B cell (primary cell): ENCODE measurements around the gene JAK2. TPM values are rescaled to one million over a fixed set of nuclear protein-coding genes. Genes with fewer than 3 reads are reported as not detected.
"Not testable (repeated sequence)": the region's sequence is repeated elsewhere in the genome, so short reads cannot be mapped to it uniquely, and the experiment has no call there.

ENCODE experiments used
- ATAC-seq: fragments of 200-7000 bp; cut with Tn5 transposase; one replicate; pipeline ENCODE4 v1.10.0; 2021; ENCODE audit warnings: low read depth, mild to moderate bottlenecking, moderate number of reproducible peaks, moderate library complexity
- CTCF ChIA-PET: fragments of 350-600 bp; sonication (Branson Sonifier 250); formaldehyde crosslinking; loops from one replicate; lab custom pipeline; 2021; ENCODE audit warnings: antibody characterized with exemption, inconsistent platforms; lab: Charles Lee
- POLR2A ChIA-PET: fragments of 350-600 bp; sonication (Branson Sonifier 250); formaldehyde crosslinking; loops from one replicate; lab custom pipeline; 2021; ENCODE audit warnings: antibody characterized with exemption; lab: Charles Lee
- DNase-seq: peaks from one replicate; pipeline ENCODE4 v3.0.0; 2013
- H2AFZ ChIP-seq: 2 replicates; pipeline ENCODE4 v1.6.1; 2012; ENCODE audit warnings: mild to moderate bottlenecking, low read depth, low read length; ENCODE audit not compliant: insufficient read depth, poor library complexity, severe bottlenecking
- H3K27ac ChIP-seq, 2 donors: 1 replicate in 1 of 2; 2 replicates in 1 of 2; pipeline ENCODE4 v1.5.1; 2012 to 2013; ENCODE audit warnings: low read length in 2 of 2, mild to moderate bottlenecking in 2 of 2, moderate library complexity in 1 of 2
- H3K27me3 ChIP-seq, 4 experiments: fragments of 200-600 bp in 1 of 4; sonication (generic) in 1 of 4; replicated peaks in 1 of 4; 1 replicate in 2 of 4; 2 replicates in 2 of 4; pipeline versions ENCODE4 v1.6.1 to v1.7.0; 2013 to 2016; ENCODE audit warnings: low read length in 3 of 4, mild to moderate bottlenecking in 2 of 4, mixed read lengths in 1 of 4, moderate library complexity in 1 of 4; ENCODE audit not compliant: insufficient read depth in 4 of 4, control insufficient read depth in 3 of 4; ENCODE audit errors: control extremely low read depth in 1 of 4
- H3K36me3 ChIP-seq, 2 experiments: replicated peaks in 1 of 2; 1 replicate in 1 of 2; 2 replicates in 1 of 2; pipeline versions ENCODE4 v1.6.1 to v1.7.1; 2013; ENCODE audit warnings: low read length in 1 of 2; ENCODE audit not compliant: insufficient read depth in 2 of 2, control insufficient read depth in 1 of 2; ENCODE audit errors: control extremely low read depth in 1 of 2, extremely low read depth in 1 of 2
- H3K4me1 ChIP-seq, 2 donors: fragments of 200-600 bp in 1 of 2; sonication (generic) in 1 of 2; 1 replicate in 1 of 2; 2 replicates in 1 of 2; pipeline versions ENCODE4 v1.5.1 to v1.6.1; 2013 to 2017; ENCODE audit warnings: low read length in 2 of 2; ENCODE audit not compliant: control insufficient read depth in 2 of 2, insufficient read depth in 2 of 2
- H3K4me2 ChIP-seq: replicated peaks from 2 replicates; pipeline ENCODE3; 2012; ENCODE audit warnings: mild to moderate bottlenecking, low read depth, low read length; ENCODE audit not compliant: poor library complexity, severe bottlenecking
- H3K4me3 ChIP-seq, 5 experiments: fragments of 200-600 bp in 1 of 5; sonication (generic) in 1 of 5; 1 replicate in 3 of 5; 2 replicates in 2 of 5; pipeline versions ENCODE4 v1.5.1 to v1.7.0; 2011 to 2016; ENCODE audit warnings: low read length in 4 of 5, mild to moderate bottlenecking in 4 of 5, low read depth in 2 of 5, control low read depth in 1 of 5, moderate library complexity in 1 of 5; ENCODE audit not compliant: insufficient read depth in 1 of 5; ENCODE audit errors: control extremely low read depth in 1 of 5, extremely low read depth in 1 of 5
- H3K79me2 ChIP-seq: fragments of 200-600 bp; sonication (generic); one replicate; pipeline ENCODE4 v1.6.0; 2016; ENCODE audit warnings: low read length; ENCODE audit not compliant: control insufficient read depth, insufficient read depth
- H3K9ac ChIP-seq: fragments of 200-600 bp; sonication (generic); 2 replicates; pipeline ENCODE4 v1.6.1; 2017; ENCODE audit warnings: mild to moderate bottlenecking, low read length, moderate library complexity
- H3K9me3 ChIP-seq, 3 donors: one replicate each; pipeline versions ENCODE4 v1.6.1 to v1.7.1; 2013; ENCODE audit warnings: low read length in 2 of 3; ENCODE audit not compliant: control insufficient read depth in 2 of 3, insufficient read depth in 1 of 3; ENCODE audit errors: control extremely low read depth in 1 of 3
- H4K20me1 ChIP-seq: 2 replicates; pipeline ENCODE4 v1.6.0; 2012; ENCODE audit warnings: mild to moderate bottlenecking, low read length; ENCODE audit not compliant: insufficient read depth, control insufficient read depth, poor library complexity, severe bottlenecking
- H3K27ac Mint-ChIP-seq: one replicate; pipeline ENCODE4 v1.8.0; 2021; ENCODE audit warnings: mixed read lengths
- H3K27me3 Mint-ChIP-seq: one replicate; pipeline ENCODE4 v1.8.0; 2021; ENCODE audit warnings: mixed read lengths
- H3K4me1 Mint-ChIP-seq: one replicate; pipeline ENCODE4 v1.8.0; 2021; ENCODE audit warnings: mixed read lengths
- H3K4me3 Mint-ChIP-seq: one replicate; pipeline ENCODE4 v1.8.0; 2021; ENCODE audit warnings: mixed read lengths
- H3K9me3 Mint-ChIP-seq: one replicate; pipeline ENCODE4 v1.8.0; 2022; ENCODE audit warnings: mixed read lengths; ENCODE audit not compliant: insufficient read depth
- CTCF ChIP-seq: fragments of 200-600 bp; IDR thresholded peaks from one replicate; pipeline ENCODE4 v1.8.0; 2022; ENCODE audit warnings: antibody characterized with exemption, mild to moderate bottlenecking
- EZH2 ChIP-seq: IDR thresholded peaks from 2 replicates; pipeline ENCODE4 v1.6.1; 2012; ENCODE audit warnings: borderline replicate concordance, low read depth, mild to moderate bottlenecking, moderate library complexity, low read length; ENCODE audit not compliant: insufficient read depth, poor library complexity, severe bottlenecking
- WGBS: methylation state at CpG from one replicate; pipeline ENCODE4 v1.1.5; 2013; ENCODE audit warnings: missing lambda C conversion rate; ENCODE audit not compliant: insufficient coverage; 5-methylcytosine and 5-hydroxymethylcytosine counted together
- intact Hi-C: fragments of 100-400 bp; cut with micrococcal nuclease; formaldehyde crosslinking; loops from one replicate; pipeline ENCODE4 v1.10.0; 2022
- polyA plus RNA-seq: library from polyadenylated mRNA; depleted of rRNA; stranded (reverse); fragments of >200 nt; gene quantifications from 2 replicates; pipeline ENCODE4 v1.2.3, GENCODE V29; 2012
- total RNA-seq, 2 donors: library from RNA; stranded (reverse); fragments of 120-200 nt in 1 of 2; gene quantifications; 1 replicate in 1 of 2; 2 replicates in 1 of 2; pipeline versions ENCODE4 v1.2.3 to v1.2.4, GENCODE V29; 2013 to 2022

Gene JAK2
- total and polyA plus RNA-seq, 2 donors (not counting 1 experiment from before 2014, with no cell fraction given): 8.0 to 24.6 TPM

- H3K36me3 ChIP-seq, H2AFZ ChIP-seq, H3K9me3 ChIP-seq, H3K27ac ChIP-seq, H3K4me3 Mint-ChIP-seq, H3K27me3 Mint-ChIP-seq, H3K4me2 ChIP-seq, DNase-seq, ATAC-seq, H3K4me3 ChIP-seq, intact Hi-C loops, H3K79me2 ChIP-seq, H3K27me3 ChIP-seq, H3K9me3 Mint-ChIP-seq, H3K9ac ChIP-seq, POLR2A ChIA-PET, H4K20me1 ChIP-seq: not testable (repeated sequence)
- peaks cover 26 to 30% of the 10 kb centered on the region in 2 donors for H3K4me1 ChIP-seq
- CTCF ChIA-PET: interaction anchor here (1.1 to 4.2 kb wide), 2 partner anchors 44 to 183 kb away, joined by 3 to 22 read pairs; partner anchors contain the start of gene JAK2
- peaks cover 50% of the 10 kb centered on the region for H3K4me1 Mint-ChIP-seq
- peak overlapping the region; percentile 29 for H3K27ac Mint-ChIP-seq
- 94% methylated on average over 2 of the region's 7 CpGs for WGBS
Measured at GRCh38 chr9:4942042-4942691, 42.9 kb upstream of the JAK2 start.

GRCh38 chr9:4943346-4943745 lies 41.7 kb upstream of the JAK2 start:
- Histone ChIP-seq H3K4me1 (peaks cover 15 to 19% of the 10 kb centered on the region in 2 donors), H3K79me2 (no peaks in the 10 kb centered on the region), H3K36me3 (no peaks in the 10 kb centered on the region), H3K4me2 (no peak overlapping the region), H2AFZ (no peak overlapping the region), H3K9me3 (no peaks in the 10 kb centered on the region), H4K20me1 (no peaks in the 10 kb centered on the region), H3K27me3 (no peaks in the 10 kb centered on the region), H3K4me3 (no peak overlapping the region), H3K27ac (no peak overlapping the region), H3K9ac (no peak overlapping the region)
- Mint-ChIP-seq H3K9me3 (peaks cover 3% of the 10 kb centered on the region), H3K27me3 (no peaks in the 10 kb centered on the region), H3K4me3 (no peak overlapping the region), H3K4me1 (peaks cover 39% of the 10 kb centered on the region), H3K27ac (no peak overlapping the region)
- DNase-seq: no peak
- ChIA-PET POLR2A (no interaction called here), CTCF (interaction anchor here (1.0 to 1.1 kb wide), 2 partner anchors 183 to 184 kb away, joined by 3 read pairs; no protein-coding TSS in a partner anchor)
- intact Hi-C loops: no loop called here
- no peak for ATAC-seq
- no CpG with 5 or more reads among the region's 4 CpGs for WGBS
- no peak for TF ChIP-seq CTCF
- TF ChIP-seq EZH2: no peak

- 95% methylated on average over 6 of the region's 7 CpGs for WGBS
- H3K27ac ChIP-seq, H3K4me3 ChIP-seq, H4K20me1 ChIP-seq, intact Hi-C loops, H2AFZ ChIP-seq, H3K27me3 Mint-ChIP-seq, H3K4me2 ChIP-seq, H3K9ac ChIP-seq, POLR2A ChIA-PET, H3K4me1 ChIP-seq, DNase-seq, H3K27me3 ChIP-seq, H3K9me3 ChIP-seq, H3K36me3 ChIP-seq, H3K9me3 Mint-ChIP-seq, ATAC-seq, H3K4me3 Mint-ChIP-seq, H3K79me2 ChIP-seq: not testable (repeated sequence)
- H3K4me1 Mint-ChIP-seq: peaks cover 26% of the 10 kb centered on the region
- CTCF ChIA-PET: interaction anchor here (0.6 kb wide), 1 partner anchor 76 kb away, joined by 3 read pairs; no protein-coding TSS in a partner anchor
- H3K27ac Mint-ChIP-seq: peak overlapping the region; percentile 16
Measured at GRCh38 chr9:4944431-4945211, 40.5 kb upstream of the JAK2 start.
